Peyer's patch (tissue), 4 donors: ENCODE measurements around the gene ABCC8.

Experiments
- POLR2A ChIP-seq, 2 donors: fragments of 450-650 bp; IDR thresholded peaks; one replicate each; pipeline ENCODE4 v1.5.1; 2017; ENCODE audit warnings: antibody characterized with exemption in 2 of 2, mild to moderate bottlenecking in 2 of 2, moderate library complexity in 2 of 2
- TF ChIP-seq, protein P1 (sequence below), 6 experiments: fragments of 450-650 bp in 4 of 6; fragments of 200-600 bp in 2 of 6; sonication (generic) in 1 of 6; IDR thresholded peaks; one replicate each; pipeline ENCODE4 v1.5.1; 2017 to 2019; ENCODE audit warnings: antibody characterized with exemption in 6 of 6, mild to moderate bottlenecking in 3 of 6, moderate library complexity in 1 of 6

GRCh38 chr11:17489751-17490150 lies 13.1 kb upstream of the ABCC8 start:
- TF ChIP-seq, protein P1, sequence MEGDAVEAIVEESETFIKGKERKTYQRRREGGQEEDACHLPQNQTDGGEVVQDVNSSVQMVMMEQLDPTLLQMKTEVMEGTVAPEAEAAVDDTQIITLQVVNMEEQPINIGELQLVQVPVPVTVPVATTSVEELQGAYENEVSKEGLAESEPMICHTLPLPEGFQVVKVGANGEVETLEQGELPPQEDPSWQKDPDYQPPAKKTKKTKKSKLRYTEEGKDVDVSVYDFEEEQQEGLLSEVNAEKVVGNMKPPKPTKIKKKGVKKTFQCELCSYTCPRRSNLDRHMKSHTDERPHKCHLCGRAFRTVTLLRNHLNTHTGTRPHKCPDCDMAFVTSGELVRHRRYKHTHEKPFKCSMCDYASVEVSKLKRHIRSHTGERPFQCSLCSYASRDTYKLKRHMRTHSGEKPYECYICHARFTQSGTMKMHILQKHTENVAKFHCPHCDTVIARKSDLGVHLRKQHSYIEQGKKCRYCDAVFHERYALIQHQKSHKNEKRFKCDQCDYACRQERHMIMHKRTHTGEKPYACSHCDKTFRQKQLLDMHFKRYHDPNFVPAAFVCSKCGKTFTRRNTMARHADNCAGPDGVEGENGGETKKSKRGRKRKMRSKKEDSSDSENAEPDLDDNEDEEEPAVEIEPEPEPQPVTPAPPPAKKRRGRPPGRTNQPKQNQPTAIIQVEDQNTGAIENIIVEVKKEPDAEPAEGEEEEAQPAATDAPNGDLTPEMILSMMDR (IDR thresholded peaks at IDR 0.05): no peak
- no peak for TF ChIP-seq POLR2A (IDR thresholded peaks at IDR 0.05)
